Adrenal gland (tissue), 19 donors: ENCODE measurements around the gene MAPK10. TPM values are rescaled to one million over a fixed set of nuclear protein-coding genes. Genes with fewer than 3 reads are reported as not detected.

Source experiments
- DNase-seq, 7 donors: peaks; one replicate each; pipeline ENCODE4 v3.0.0-alpha.2; 2019 to 2020
- H3K27ac ChIP-seq, 5 donors: fragments of 200-600 bp; sonication (generic) in 4 of 5; 1 replicate in 3 of 5; 2 replicates in 2 of 5; pipeline versions ENCODE4 v1.5.1 to v1.8.0; 2016 to 2020; ENCODE audit warnings: mild to moderate bottlenecking in 1 of 5
- H3K27me3 ChIP-seq: fragments of 200-600 bp; 2 replicates; pipeline ENCODE4 v1.8.0; 2021
- H3K36me3 ChIP-seq, 2 donors: fragments of 200-600 bp; replicated peaks in 1 of 2; 1 replicate in 1 of 2; 2 replicates in 1 of 2; pipeline versions ENCODE4 v1.5.1 to v1.8.0; 2018 to 2022
- H3K4me1 ChIP-seq, 2 donors: fragments of 200-600 bp; replicated peaks in 1 of 2; 1 replicate in 1 of 2; 2 replicates in 1 of 2; pipeline versions ENCODE4 v1.5.1 to v1.8.0; 2018 to 2021
- H3K4me3 ChIP-seq, 4 donors: fragments of 200-600 bp; sonication (generic) in 3 of 4; one replicate each; pipeline ENCODE4 v1.5.1; 2016 to 2018
- H3K9me3 ChIP-seq, 3 donors: fragments of 200-600 bp; sonication (generic) in 1 of 3; replicated peaks in 1 of 3; 1 replicate in 2 of 3; 2 replicates in 1 of 3; pipeline versions ENCODE4 v1.5.1 to v1.8.0; 2016 to 2021
- POLR2A ChIP-seq, 2 donors: fragments of 450-650 bp; IDR thresholded peaks; one replicate each; pipeline ENCODE4 v1.6.1; 2017; ENCODE audit warnings: antibody characterized with exemption in 2 of 2, mild to moderate bottlenecking in 2 of 2, moderate library complexity in 1 of 2
- WGBS, 4 donors: extraction: QIAGEN DNeasy Blood & Tissue Kit in 2 of 4; methylation state at CpG; one replicate each; pipeline versions ENCODE4 v1.1.5 to v1.1.7; 2013 to 2017; 5-methylcytosine and 5-hydroxymethylcytosine counted together
- intact Hi-C, 2 donors: fragments of 100-400 bp; cut with DNase I; formaldehyde crosslinking; loops; one replicate each; pipeline versions ENCODE4 v1.14.1 to v1.15.0; 2022 to 2023
- long read RNA-seq, 10 donors: library from polyadenylated mRNA in 3 of 10; unstranded in 2 of 10; stranded (forward) in 1 of 10; transcript quantifications; one replicate each; pipeline ENCODE4 v2.0.0 and lab custom pipeline, GENCODE V29; 2021 to 2026
- polyA plus RNA-seq, 3 donors: library from polyadenylated mRNA; stranded (reverse); fragments of 200-250 nt in 2 of 3; fragments of 350-450 nt in 1 of 3; fragmentation: Illumina TruSeq in 1 of 3; extraction: RNeasy Lipid Tissue Mini Kit (QIAGEN cat#74804) in 1 of 3; gene quantifications; one replicate each; pipeline ENCODE4 v1.2.3, GENCODE V29; 2013 to 2014
- total RNA-seq, 9 donors: library from RNA; depleted of rRNA in 4 of 9; stranded (reverse); fragments of >200 nt in 4 of 9; fragments of 120-200 nt in 1 of 9; fragmentation: NEBNext Ultra II Directional in 1 of 9; extraction: Animal tissue kit (Norgen Biotek cat#: 25700) in 1 of 9; gene quantifications; one replicate each; pipeline versions ENCODE4 v1.1.0 to v1.2.4, GENCODE V29; 2013 to 2023
- TF ChIP-seq, protein P1 (sequence below), 6 experiments: fragments of 450-650 bp in 4 of 6; fragments of 200-600 bp in 2 of 6; sonication (generic) in 1 of 6; IDR thresholded peaks; 1 replicate in 5 of 6; 2 replicates in 1 of 6; pipeline versions ENCODE4 v1.5.1 to v1.8.0; 2016 to 2021; ENCODE audit warnings: antibody characterized with exemption in 6 of 6, mild to moderate bottlenecking in 2 of 6, moderate library complexity in 1 of 6
- donor health status: healthy with polysubstance abuse.
- donor health status: Bipolar disorder and iron deficiency.
- donor health status: DM: yes; HTN: yes; CAD: no.
- donor health status: DM: no; HTN: no; CAD: no.
- donor health status: DM: no; HTN: no; CAD: no.
- donor health status: DM: yes; HTN: yes; CAD: no.

MAPK10 gene
- total RNA-seq (100 to 1,000 TPM in 1 of 9 donors, 10 to 100 TPM in 8; 11.6 to 160 (median 46.1) TPM), polyA plus RNA-seq (10 to 100 TPM; 25.8 to 43.7 (median 36.0) TPM)
- long read RNA-seq, donor 1, full-length matches to known transcripts, result 5 of 11 reads
- long read RNA-seq, donor 1, partial matches to known transcripts, result 6 of 11 reads
- long read RNA-seq, donor 1, other reads (novel, unspliced or antisense), result 0 of 11 reads
- long read RNA-seq, donor 2, partial matches to known transcripts, result 0 of 2 reads
- long read RNA-seq, donor 2, other reads (novel, unspliced or antisense), result 0 of 2 reads
- long read RNA-seq, donor 3, full-length matches to known transcripts, result 7 of 20 reads
- long read RNA-seq, donor 3, partial matches to known transcripts, result 13 of 20 reads
- long read RNA-seq, donor 3, other reads (novel, unspliced or antisense), result 0 of 20 reads
- long read RNA-seq, donor 4, full-length matches to known transcripts, result 4 of 15 reads
- long read RNA-seq, donor 4, partial matches to known transcripts, result 5 of 15 reads
- long read RNA-seq, donor 4, other reads (novel, unspliced or antisense), result 6 of 15 reads
- long read RNA-seq, donor 5, full-length matches to known transcripts, result 22 of 32 reads
- long read RNA-seq, donor 5, partial matches to known transcripts, result 1 of 32 reads
- long read RNA-seq, donor 5, other reads (novel, unspliced or antisense), result 9 of 32 reads
- long read RNA-seq, donor 6, partial matches to known transcripts, result 2 of 4 reads
- long read RNA-seq, donor 6, other reads (novel, unspliced or antisense), result 1 of 4 reads
- long read RNA-seq, donor 7, full-length matches to known transcripts, result 3 of 3 reads
- long read RNA-seq, donor 7, partial matches to known transcripts, result 0 of 3 reads
- long read RNA-seq, donor 7, other reads (novel, unspliced or antisense), result 0 of 3 reads
- long read RNA-seq, donor 8, full-length matches to known transcripts, result 7 of 7 reads
- long read RNA-seq, donor 8, partial matches to known transcripts, result 0 of 7 reads
- long read RNA-seq, donor 8, other reads (novel, unspliced or antisense), result 0 of 7 reads
- long read RNA-seq, donor 9, full-length matches to known transcripts, result 1 of 1 reads
- long read RNA-seq, donor 9, partial matches to known transcripts, result 0 of 1 reads
- long read RNA-seq, donor 9, other reads (novel, unspliced or antisense), result 0 of 1 reads
- long read RNA-seq, donor 10, partial matches to known transcripts, result 0 of 4 reads
- long read RNA-seq, donor 10, other reads (novel, unspliced or antisense), result 0 of 4 reads

DNA sequence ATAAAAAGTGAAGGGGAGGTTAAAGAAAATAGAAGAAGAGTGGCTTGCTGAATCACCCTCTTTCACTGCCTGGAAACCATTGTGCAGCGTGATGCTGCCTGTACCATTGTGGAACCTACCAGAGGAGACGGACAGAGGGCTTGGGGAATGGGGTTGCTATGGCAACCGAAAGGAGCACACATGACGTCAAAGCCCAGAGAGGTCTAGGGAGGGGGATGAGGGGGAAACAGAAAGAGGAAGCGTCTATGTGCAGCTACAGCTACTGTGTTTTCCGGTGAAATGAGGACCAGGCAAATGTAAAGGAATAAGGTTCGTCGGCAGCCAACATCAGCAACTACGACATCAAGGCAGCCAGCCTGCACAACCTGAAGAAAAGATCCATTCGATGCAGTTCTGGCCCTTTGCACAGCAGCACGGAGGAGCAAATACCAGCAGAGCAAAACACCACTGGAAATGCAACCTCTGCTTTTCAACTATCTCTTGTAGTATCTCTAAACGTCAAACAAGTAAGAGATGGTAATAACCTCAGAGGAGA lies at the start of gene MAPK10:
MAPK10 (minus strand) TSS at position 110 of the 535 bp plus-strand sequence.
- peak within 1 kb of the TSS in 3 of 5 donors; percentile 48 to 82 (median 76) for H3K27ac ChIP-seq

DNA sequence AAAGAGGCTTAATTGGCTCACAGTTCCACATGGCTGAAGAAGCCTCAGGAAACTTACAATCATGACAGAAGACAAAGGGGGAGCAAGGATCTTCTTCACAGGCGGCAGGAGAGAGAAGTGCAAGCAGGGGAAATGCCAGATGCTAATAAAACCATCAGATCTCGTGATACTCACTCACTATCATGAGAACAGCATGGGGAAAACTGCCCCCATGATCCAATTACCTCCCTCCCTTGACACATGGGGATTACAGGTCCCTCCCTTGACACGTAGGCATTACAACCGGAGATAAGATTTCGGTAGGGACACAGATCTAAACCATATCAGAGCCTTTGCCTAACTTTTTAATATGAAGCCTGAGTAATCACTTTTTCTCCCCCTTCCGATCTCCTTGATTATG lies 43.7 kb upstream of the MAPK10 start:
- Histone ChIP-seq H3K4me1 (no peaks in the 10 kb centered on the region), H3K36me3 (no peaks in the 10 kb centered on the region), H3K4me3 (no peak overlapping the region), H3K9me3 (no peaks in the 10 kb centered on the region), H3K27ac (no peak overlapping the region), H3K27me3 (no peaks in the 10 kb centered on the region)
- TF ChIP-seq, protein P1, sequence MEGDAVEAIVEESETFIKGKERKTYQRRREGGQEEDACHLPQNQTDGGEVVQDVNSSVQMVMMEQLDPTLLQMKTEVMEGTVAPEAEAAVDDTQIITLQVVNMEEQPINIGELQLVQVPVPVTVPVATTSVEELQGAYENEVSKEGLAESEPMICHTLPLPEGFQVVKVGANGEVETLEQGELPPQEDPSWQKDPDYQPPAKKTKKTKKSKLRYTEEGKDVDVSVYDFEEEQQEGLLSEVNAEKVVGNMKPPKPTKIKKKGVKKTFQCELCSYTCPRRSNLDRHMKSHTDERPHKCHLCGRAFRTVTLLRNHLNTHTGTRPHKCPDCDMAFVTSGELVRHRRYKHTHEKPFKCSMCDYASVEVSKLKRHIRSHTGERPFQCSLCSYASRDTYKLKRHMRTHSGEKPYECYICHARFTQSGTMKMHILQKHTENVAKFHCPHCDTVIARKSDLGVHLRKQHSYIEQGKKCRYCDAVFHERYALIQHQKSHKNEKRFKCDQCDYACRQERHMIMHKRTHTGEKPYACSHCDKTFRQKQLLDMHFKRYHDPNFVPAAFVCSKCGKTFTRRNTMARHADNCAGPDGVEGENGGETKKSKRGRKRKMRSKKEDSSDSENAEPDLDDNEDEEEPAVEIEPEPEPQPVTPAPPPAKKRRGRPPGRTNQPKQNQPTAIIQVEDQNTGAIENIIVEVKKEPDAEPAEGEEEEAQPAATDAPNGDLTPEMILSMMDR (IDR thresholded peaks at IDR 0.05), result no peak
- TF ChIP-seq POLR2A (IDR thresholded peaks at IDR 0.05), result no peak
- WGBS, 4 donors, result 77 to 89% (median 80%) methylated on average over 6 of the region's 6 CpGs
- no peak for DNase-seq
- intact Hi-C loops, result no loop called here

More for the DNA sequence above, at the start of gene MAPK10:
- no peaks in the 10 kb centered on the region for H3K9me3 ChIP-seq
- H3K4me1 ChIP-seq, result peaks cover 3 to 15% of the 10 kb centered on the region in 2 donors
- peak within 1 kb of the TSS in 3 of 4 donors; percentile 7 to 49 (median 17) for H3K4me3 ChIP-seq
- no peaks in the 10 kb centered on the region for H3K36me3 ChIP-seq
- intact Hi-C loops, result no loop called here
- 4 to 10% (median 9%) methylated on average over 12 of the region's 12 CpGs for WGBS, 4 donors
- peak; percentile 85 to 94 (median 92) for DNase-seq
- no peaks in the 10 kb centered on the region for H3K27me3 ChIP-seq
- TF ChIP-seq, protein P1 (IDR thresholded peaks at IDR 0.05), result no peak
- peak; percentile 59 to 76 for TF ChIP-seq POLR2A (IDR thresholded peaks at IDR 0.05)

DNA sequence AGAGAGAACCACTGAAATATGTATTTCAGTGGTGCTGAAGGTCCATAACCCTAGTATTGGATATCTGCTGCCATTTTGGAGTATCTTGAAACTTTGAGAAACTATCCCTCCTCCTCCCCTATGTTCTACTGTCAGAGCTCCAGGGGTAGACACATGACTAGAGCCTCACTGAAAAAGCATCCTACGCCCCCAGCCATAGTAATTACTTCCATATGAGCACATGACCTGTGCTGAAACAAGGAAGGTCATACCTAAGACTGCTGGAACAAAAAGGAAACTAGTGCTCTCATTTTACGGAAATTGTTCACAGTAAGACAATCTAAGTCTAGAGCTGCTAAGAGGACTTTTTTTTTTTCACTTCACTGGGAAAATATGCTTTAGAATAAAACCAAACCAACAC lies 42.0 kb upstream of the MAPK10 start:
- Histone ChIP-seq H3K4me3 (no peak overlapping the region), H3K36me3 (no peaks in the 10 kb centered on the region), H3K27ac (no peak overlapping the region), H3K4me1 (no peaks in the 10 kb centered on the region), H3K9me3 (no peaks in the 10 kb centered on the region), H3K27me3 (no peaks in the 10 kb centered on the region)
- TF ChIP-seq, protein P1 (IDR thresholded peaks at IDR 0.05), result no peak
- no peak for TF ChIP-seq POLR2A (IDR thresholded peaks at IDR 0.05)
- no peak for DNase-seq
- WGBS, 4 donors, result 79 to 91% (median 90%) methylated on average over 2 of the region's 2 CpGs
- intact Hi-C loops, result no loop called here
